Dendritic cell treated with granulocyte-macrophage colony-stimulating factor and Interleukin-4, amounts not matched to agents 40 ng/mL and 50 ng/mL, for 4 days (primary cell): ENCODE data around the gene UNC13C.
"Not testable (repeated sequence)": the region's sequence is repeated elsewhere in the genome, so short reads cannot be mapped to it uniquely, and the experiment has no call there.

Experiments used
- H3K27ac Mint-ChIP-seq: one replicate; pipeline ENCODE4 v1.8.0; 2022; ENCODE audit warnings: mild to moderate bottlenecking, mixed read lengths
- H3K27me3 Mint-ChIP-seq: one replicate; pipeline ENCODE4 v1.8.0; 2022; ENCODE audit warnings: mild to moderate bottlenecking, mixed read lengths
- H3K36me3 Mint-ChIP-seq: one replicate; pipeline ENCODE4 v1.8.0; 2022; ENCODE audit warnings: low read depth, mixed read lengths
- H3K4me1 Mint-ChIP-seq: one replicate; pipeline ENCODE4 v1.8.0; 2022; ENCODE audit warnings: low read depth, mixed read lengths
- H3K4me3 Mint-ChIP-seq: one replicate; pipeline ENCODE4 v1.8.0; 2022; ENCODE audit warnings: mild to moderate bottlenecking, moderate library complexity, mixed read lengths
- H3K9me3 Mint-ChIP-seq: one replicate; pipeline ENCODE4 v1.8.0; 2022; ENCODE audit warnings: mixed read lengths
- intact Hi-C: fragments of 100-400 bp; cut with micrococcal nuclease; formaldehyde crosslinking; loops from one replicate; pipeline ENCODE4 v1.15.0; 2022

The UNC13C gene

DNA sequence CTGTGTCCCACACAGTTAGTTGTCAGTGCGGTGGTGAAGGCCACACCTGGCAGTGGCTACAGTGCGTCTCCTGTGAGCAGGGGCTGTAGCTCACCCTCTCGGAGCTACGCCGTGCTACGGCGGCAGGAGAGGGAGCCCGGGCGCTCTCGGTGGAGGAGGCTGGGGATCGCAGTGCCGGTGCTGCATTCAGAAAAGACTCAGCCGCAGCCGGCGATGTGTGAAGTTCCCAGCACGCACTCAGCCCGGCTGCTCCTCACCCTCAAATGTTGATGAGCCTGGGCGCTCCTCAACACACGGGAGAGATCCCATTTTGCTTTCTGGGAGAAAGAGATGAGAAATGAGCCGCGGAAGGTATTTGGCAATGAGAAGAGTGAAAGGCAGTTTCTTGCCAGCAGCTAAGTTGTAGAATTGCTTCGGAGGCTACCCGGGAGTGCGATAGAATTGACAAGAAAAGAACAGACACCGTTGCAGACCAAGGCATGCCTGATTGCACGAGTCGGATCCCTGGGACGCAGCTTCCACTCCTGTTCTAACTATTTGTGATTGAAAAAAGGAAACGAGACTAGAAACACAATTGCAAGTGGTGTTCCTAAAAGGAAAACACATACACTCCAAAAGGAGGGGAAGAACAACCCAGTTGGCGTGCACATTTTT is at the start of gene UNC13C:
Gene UNC13C, plus strand, starts transcription at position 189 of the 654 bp plus-strand sequence. CDS start 34,463 bp downstream, outside the sequence.
- no peaks in the 10 kb centered on the region for H3K36me3 Mint-ChIP-seq
- peaks cover 4% of the 10 kb centered on the region for H3K4me1 Mint-ChIP-seq
- intact Hi-C loops, result no loop called here
- peaks cover 7% of the 10 kb centered on the region for H3K9me3 Mint-ChIP-seq
- no peak within 1 kb of the TSS for H3K27ac Mint-ChIP-seq
- no peak within 1 kb of the TSS for H3K4me3 Mint-ChIP-seq
- peaks cover 19% of the 10 kb centered on the region for H3K27me3 Mint-ChIP-seq

DNA sequence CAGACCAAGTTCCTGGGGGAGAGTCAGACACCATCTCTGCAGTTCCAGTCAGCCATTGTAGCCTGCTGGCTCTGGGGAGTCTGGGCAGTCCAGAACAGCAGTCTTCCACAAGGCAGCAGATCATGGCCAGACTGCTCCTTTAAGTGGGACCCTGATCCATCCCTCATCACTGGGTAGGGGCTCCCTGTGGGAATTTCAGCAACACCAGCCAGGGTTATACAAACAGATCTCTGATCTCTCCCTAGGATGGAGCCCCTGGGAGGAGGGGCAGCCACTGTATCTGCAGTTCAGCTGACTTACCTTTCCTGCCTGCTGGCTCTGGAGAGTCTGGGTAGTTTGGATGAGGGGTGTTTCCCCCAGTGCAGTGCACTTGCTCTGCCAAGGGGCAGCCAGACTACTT is 42.1 kb upstream of the UNC13C start:
- H3K27ac Mint-ChIP-seq, result no peak overlapping the region
- H3K4me3 Mint-ChIP-seq, result no peak overlapping the region
- intact Hi-C loops, result no loop called here
- H3K27me3 Mint-ChIP-seq, result no peaks in the 10 kb centered on the region
- peaks cover 62% of the 10 kb centered on the region for H3K9me3 Mint-ChIP-seq
- no peaks in the 10 kb centered on the region for H3K4me1 Mint-ChIP-seq
- H3K36me3 Mint-ChIP-seq, result no peaks in the 10 kb centered on the region

DNA sequence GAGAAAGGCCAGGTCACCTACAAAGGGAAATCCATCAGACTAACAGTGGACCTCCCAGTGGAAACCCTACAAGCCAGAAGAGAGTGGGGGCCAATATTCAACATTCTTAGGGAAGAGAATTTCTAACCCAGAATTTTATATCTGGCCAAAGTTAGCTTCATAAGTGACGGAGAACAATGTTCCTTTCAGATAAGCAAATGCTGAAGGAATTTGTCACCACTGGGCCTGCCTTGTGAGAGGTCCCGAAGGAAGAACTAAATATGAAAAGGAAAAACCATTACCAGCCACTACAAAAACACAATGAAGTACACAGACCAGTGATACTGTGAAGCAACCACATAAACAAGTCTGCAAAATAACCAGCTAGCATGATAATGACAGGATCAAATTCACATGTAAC is 40.6 kb upstream of the UNC13C start:
- intact Hi-C loops, H3K4me1 Mint-ChIP-seq, H3K36me3 Mint-ChIP-seq, H3K27me3 Mint-ChIP-seq, H3K27ac Mint-ChIP-seq, H3K4me3 Mint-ChIP-seq: not testable (repeated sequence)
- peaks cover 59% of the 10 kb centered on the region for H3K9me3 Mint-ChIP-seq

DNA sequence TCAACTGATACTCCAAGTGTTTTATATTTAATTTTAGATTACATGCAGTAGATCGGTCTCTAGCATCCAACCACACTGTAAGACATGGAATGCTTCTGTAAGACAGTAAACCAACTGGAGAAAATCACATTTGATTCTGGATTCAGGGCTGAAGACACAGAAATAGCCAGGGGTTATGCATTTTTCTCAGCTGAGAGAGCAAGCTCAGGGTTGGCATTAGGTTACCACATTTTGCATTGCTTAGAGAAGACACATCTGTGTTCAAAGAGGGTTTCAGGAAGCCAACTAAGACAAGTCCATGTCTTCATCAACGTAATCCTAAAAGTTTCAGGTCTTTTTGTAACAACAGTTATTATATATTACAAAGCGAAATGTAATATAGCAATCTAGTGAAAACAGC is 27.7 kb upstream of the UNC13C start:
- no peak overlapping the region for H3K27ac Mint-ChIP-seq
- H3K4me1 Mint-ChIP-seq, result no peaks in the 10 kb centered on the region
- no peak overlapping the region for H3K4me3 Mint-ChIP-seq
- H3K9me3 Mint-ChIP-seq, result peaks cover 27% of the 10 kb centered on the region
- no peaks in the 10 kb centered on the region for H3K27me3 Mint-ChIP-seq
- no peaks in the 10 kb centered on the region for H3K36me3 Mint-ChIP-seq
- intact Hi-C loops, result no loop called here

DNA sequence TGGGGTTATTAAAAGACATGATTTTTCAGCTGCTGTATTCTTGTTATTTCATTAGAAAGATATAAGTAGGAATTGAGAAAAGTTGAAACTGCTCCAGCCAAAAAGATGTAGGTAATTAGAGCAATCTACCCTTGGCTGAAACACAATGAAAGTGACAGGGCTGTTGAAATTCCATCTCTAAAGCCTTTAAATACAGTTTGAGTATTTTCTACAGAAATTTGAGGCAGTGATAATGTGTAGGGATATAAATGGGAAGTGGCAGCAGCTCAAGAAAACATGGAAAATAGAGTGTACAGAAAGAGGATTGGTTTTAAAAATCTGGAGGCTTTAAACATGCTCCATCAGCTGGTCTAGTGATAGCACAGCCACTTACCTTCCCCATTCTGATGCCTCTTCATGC is 22.8 kb upstream of the UNC13C start:
- Mint-ChIP-seq H3K27ac (no peak overlapping the region), H3K4me1 (no peaks in the 10 kb centered on the region), H3K4me3 (no peak overlapping the region), H3K27me3 (peaks cover 2% of the 10 kb centered on the region), H3K9me3 (no peaks in the 10 kb centered on the region), H3K36me3 (no peaks in the 10 kb centered on the region)
- intact Hi-C loops, result no loop called here

DNA sequence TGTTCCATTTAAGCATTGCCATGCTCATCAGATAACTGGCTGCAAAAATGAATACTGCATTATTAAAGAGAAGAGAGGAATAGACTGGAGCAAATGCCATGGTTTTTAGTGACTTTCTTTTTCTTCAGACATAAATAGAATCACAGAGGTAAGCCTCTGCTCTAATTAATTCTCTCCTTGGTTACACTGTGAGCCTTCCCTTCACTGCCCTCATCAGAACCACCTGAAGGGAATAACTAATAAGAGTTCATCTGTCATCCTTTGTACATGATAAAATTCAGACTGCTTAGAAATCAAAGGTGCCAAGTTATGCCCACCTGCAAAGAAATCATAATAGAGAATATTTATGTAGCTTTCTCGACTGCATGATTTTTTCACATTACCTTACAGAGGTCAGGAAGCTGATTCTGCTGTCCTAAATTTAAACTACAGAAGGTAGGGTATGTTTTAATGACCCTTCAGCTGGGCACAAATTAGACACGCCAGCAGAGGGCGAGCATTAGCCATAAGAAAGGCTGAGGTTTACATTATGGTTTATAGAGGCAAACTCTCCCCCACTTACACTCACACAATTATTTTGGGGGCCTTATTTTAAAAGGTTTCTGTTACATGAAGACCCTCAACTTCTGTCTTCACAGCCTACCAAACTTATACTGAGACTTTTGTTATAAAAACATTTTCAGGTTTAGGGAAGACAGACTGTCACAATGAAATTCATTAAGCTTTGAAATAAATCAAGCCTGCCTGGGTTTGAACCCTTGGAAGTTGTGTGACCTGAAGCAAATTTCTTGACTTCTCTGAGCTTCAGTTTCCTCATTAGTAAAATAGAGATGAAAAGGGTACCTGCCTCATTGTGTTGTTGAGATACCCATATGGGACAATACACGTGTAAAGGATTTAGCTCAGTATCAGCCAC is 15.3 kb upstream of the UNC13C start:
- Mint-ChIP-seq H3K27me3 (no peaks in the 10 kb centered on the region), H3K4me1 (no peaks in the 10 kb centered on the region), H3K9me3 (no peaks in the 10 kb centered on the region), H3K4me3 (no peak overlapping the region), H3K27ac (no peak overlapping the region), H3K36me3 (no peaks in the 10 kb centered on the region)
- intact Hi-C loops, result loop anchor here (1.0 kb wide), 1 partner anchor 1205 kb away; no protein-coding TSS in a partner anchor

DNA sequence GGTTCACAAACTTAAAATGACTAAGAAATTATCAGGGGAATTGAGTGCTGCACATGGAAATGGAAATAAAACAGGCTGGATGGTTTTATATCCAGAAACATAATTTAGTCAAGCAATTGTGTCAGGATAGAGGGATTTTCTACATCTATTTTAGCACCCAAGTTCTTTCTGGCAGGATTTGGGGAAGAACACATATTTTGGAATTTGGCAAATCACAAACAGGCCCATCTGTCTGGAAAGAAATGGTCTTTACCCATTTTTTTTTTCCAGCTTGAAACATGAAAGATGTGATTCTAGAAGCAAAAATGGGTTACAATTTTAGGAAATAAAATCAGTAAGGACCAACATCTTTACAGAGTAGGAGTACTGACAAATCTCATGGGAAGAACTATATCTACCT is 14.4 kb upstream of the UNC13C start:
- no peaks in the 10 kb centered on the region for H3K4me1 Mint-ChIP-seq
- H3K4me3 Mint-ChIP-seq, result no peak overlapping the region
- no peaks in the 10 kb centered on the region for H3K9me3 Mint-ChIP-seq
- intact Hi-C loops, result loop anchor here (1.0 kb wide), 1 partner anchor 1204 kb away; no protein-coding TSS in a partner anchor
- H3K27ac Mint-ChIP-seq, result no peak overlapping the region
- H3K27me3 Mint-ChIP-seq, result no peaks in the 10 kb centered on the region
- no peaks in the 10 kb centered on the region for H3K36me3 Mint-ChIP-seq

DNA sequence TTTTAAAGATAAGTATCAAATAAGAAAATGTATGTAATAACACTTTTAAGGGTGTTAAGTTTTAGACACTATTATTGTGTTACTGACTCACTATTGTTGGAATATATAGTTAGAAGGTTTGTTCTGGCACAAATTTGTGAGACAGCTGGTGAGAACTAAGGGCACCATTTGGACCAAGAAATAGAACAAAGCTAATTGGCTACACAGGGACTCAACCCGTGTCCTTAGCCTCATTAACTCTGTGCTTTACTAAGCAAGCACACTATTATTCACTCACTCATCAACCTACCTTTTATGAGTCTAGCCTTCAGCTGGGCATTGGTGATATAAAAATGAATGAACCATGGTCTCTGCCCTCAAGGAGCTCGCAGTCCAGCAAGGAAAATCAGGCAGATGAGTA is 4.1 kb upstream of the UNC13C start:
- Mint-ChIP-seq H3K4me3 (no peak overlapping the region), H3K4me1 (peaks cover 4% of the 10 kb centered on the region), H3K27ac (no peak overlapping the region), H3K9me3 (peaks cover 7% of the 10 kb centered on the region), H3K36me3 (no peaks in the 10 kb centered on the region), H3K27me3 (peaks cover 16% of the 10 kb centered on the region)
- intact Hi-C loops, result no loop called here

DNA sequence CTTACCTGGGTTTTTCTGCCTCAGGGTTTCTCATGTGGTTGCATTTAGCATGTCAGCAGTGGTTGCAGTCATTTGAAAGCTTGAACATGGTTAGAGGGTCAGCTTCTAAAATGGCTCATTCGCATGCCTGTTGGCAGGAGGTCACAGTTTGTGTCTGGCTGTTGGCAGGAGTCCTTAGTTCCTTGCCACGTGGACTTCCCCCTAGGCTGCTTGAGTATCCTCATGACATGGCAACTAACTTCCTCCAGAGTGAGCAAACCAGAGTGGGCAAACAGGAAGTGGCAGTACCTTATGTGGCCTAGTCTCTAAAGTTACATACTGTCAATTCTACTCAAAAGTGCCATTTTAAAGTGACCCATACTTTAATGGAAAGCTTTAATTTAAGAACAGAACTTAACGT is 3.4 kb upstream of the UNC13C start:
- H3K4me1 Mint-ChIP-seq, result peaks cover 4% of the 10 kb centered on the region
- intact Hi-C loops, result no loop called here

DNA sequence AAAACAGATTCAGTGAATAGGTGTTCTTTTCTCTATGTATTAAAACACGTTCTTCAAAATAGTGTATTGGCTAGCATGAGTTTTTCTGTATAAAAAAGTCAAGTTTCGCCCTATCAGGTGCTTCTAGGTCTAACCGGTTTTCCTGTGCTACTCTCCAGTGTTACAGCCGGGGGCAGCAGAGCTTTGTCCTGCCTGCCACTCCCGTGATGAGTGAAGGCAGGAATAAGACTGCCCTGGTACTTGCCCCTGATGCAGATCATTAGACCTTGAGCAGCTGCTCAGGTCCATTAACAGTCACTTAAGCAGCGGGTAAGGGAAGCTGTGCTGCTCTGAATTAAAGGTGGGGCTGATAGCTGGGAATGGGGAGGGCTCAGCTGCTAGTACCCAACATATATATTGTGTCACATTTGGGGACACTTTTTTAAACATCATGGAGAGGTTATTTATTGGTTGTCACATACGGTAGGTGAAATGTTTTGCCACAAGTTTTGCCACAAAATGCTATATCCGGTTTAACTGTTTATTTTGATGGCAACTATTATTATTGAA is 1.3 kb upstream of the UNC13C start:
- H3K36me3 Mint-ChIP-seq, result no peaks in the 10 kb centered on the region
- intact Hi-C loops, result no loop called here
- H3K4me3 Mint-ChIP-seq, result no peak overlapping the region
- no peak overlapping the region for H3K27ac Mint-ChIP-seq
- peaks cover 19% of the 10 kb centered on the region for H3K27me3 Mint-ChIP-seq
- peaks cover 7% of the 10 kb centered on the region for H3K9me3 Mint-ChIP-seq
- peaks cover 4% of the 10 kb centered on the region for H3K4me1 Mint-ChIP-seq

More for the DNA sequence above, 3.4 kb upstream of the UNC13C start:
- Mint-ChIP-seq H3K9me3 (peaks cover 7% of the 10 kb centered on the region), H3K36me3 (no peaks in the 10 kb centered on the region), H3K27ac (no peak overlapping the region), H3K27me3 (peaks cover 19% of the 10 kb centered on the region), H3K4me3 (no peak overlapping the region)

DNA sequence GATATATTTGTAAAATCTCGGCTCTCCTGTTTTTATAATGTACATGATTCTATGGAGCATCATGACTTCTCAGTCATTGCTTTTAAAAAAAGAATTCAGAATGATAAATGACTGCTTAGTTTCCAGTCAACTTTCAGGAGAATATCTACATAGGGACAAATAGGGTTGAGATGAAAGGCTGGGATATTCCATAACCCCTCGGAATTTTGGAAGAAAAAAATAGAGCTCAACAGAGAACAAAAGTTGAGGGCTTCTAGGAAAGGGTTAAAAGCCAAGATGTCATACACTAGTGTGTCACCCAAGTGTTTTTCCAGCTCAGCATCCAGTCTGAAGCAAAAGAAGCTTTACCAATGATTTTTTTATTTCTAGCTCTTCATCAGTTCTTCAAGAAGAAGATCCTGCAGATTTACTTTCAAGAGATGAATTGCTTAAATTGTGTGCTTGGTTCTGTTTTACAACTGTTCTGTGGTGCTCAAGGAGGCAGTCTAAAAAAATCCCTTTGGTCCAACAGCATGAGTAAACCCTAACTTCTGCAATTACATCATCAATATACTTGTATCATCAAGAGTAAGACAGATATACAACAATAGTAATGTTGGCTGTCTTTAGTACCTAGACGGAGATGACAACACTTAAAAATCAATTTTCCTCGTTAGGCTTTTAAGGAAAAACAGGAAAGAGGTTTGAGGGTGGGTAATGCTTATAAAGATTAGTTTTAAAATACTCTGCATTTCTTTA is 979 bp downstream of the UNC13C start:
- Mint-ChIP-seq H3K36me3 (no peaks in the 10 kb centered on the region), H3K27ac (no peak overlapping the region), H3K9me3 (peaks cover 7% of the 10 kb centered on the region), H3K27me3 (peaks cover 21% of the 10 kb centered on the region), H3K4me3 (no peak overlapping the region), H3K4me1 (peaks cover 4% of the 10 kb centered on the region)
- intact Hi-C loops, result no loop called here

DNA sequence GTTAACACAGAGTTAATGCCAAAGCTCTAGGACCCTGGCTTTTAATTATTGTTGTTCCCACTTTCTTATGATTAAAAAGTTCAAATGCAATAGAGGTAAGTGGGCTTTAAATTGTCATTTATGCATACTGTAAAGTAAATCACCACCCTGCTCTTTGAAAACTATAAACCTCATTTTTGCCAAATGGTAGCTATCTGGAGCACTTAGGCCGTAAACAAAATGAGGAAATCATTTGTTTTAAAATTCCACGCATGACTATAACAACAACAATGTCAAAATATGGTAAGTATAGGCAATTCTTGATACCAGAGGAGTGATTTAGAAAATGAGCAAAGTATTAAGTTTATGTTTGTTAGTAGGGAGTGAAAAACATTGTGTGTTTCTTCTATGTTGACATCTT is 1.8 kb downstream of the UNC13C start:
- Mint-ChIP-seq H3K27me3 (peaks cover 21% of the 10 kb centered on the region), H3K4me3 (no peak overlapping the region), H3K27ac (no peak overlapping the region), H3K36me3 (no peaks in the 10 kb centered on the region), H3K4me1 (peaks cover 4% of the 10 kb centered on the region), H3K9me3 (no peaks in the 10 kb centered on the region)
- intact Hi-C loops, result no loop called here

DNA sequence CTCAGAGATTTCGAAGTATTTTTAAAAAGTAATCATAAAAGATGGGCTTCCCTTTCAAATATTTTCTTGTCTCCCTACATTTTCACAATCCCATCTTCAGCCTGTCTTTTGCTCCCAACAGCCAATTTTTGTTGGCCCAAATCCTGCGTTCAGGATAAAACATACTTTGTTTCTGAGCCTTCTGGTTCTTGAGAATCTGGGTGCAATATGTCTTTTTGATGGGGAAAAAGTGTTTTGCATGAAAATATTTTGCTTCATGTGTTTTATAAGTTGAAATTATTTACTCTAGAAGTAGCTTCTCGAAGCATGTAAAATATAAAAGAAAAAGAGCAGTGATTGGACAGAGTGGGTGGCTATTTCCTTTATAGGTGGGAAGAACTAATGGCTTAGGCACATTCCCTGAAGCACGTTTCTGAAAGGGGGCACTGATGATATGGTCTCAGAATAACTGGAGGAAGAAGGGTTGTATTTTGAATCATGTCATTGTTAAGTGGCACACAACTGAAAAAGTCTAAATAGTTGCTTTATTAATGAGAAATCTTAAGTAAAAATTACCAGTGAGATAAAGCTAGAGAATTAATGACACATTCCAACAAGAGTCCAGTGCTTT is 3.9 kb downstream of the UNC13C start:
- no peak overlapping the region for H3K27ac Mint-ChIP-seq
- intact Hi-C loops, result no loop called here
- H3K36me3 Mint-ChIP-seq, result no peaks in the 10 kb centered on the region

More for the DNA sequence above, 3.9 kb downstream of the UNC13C start:
- peaks cover 9% of the 10 kb centered on the region for H3K9me3 Mint-ChIP-seq
- H3K27me3 Mint-ChIP-seq, result peaks cover 17% of the 10 kb centered on the region
- H3K4me3 Mint-ChIP-seq, result no peak overlapping the region
- H3K4me1 Mint-ChIP-seq, result peaks cover 4% of the 10 kb centered on the region
